Measurements from ENCODE around the gene PCNX2.

DNA sequence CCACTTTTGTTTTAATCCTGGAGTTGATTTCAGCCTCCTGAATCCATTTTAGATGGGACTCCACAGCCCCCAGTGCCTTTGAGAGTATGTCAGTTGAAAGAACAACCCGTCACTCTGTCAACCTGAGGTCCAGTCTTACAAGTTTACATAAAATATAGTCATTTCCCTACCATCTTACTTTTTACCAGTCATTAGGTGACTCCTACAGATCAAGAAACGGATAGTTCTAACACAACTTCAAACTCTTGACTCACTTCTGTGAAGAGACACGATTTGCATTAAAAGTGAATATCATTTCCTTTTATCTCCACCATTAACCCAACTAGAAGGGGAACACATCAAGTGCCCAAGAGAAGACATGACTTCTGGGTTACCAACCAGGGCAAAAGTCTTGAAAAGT lies 198.0 kb downstream of the PCNX2 start:
- TF ChIP-seq, protein P1, sequence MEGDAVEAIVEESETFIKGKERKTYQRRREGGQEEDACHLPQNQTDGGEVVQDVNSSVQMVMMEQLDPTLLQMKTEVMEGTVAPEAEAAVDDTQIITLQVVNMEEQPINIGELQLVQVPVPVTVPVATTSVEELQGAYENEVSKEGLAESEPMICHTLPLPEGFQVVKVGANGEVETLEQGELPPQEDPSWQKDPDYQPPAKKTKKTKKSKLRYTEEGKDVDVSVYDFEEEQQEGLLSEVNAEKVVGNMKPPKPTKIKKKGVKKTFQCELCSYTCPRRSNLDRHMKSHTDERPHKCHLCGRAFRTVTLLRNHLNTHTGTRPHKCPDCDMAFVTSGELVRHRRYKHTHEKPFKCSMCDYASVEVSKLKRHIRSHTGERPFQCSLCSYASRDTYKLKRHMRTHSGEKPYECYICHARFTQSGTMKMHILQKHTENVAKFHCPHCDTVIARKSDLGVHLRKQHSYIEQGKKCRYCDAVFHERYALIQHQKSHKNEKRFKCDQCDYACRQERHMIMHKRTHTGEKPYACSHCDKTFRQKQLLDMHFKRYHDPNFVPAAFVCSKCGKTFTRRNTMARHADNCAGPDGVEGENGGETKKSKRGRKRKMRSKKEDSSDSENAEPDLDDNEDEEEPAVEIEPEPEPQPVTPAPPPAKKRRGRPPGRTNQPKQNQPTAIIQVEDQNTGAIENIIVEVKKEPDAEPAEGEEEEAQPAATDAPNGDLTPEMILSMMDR (conservative IDR thresholded peaks at IDR 0.05): no peak
- TF ChIP-seq ZFX (IDR thresholded peaks at IDR 0.05): no peak

Data from C4-2B (cell line).